ENCODE data around the gene THBS2.
"Not testable (repeated sequence)": the region's sequence is repeated elsewhere in the genome, so short reads cannot be mapped to it uniquely, and the experiment has no call there.

THBS2 gene

GRCh38 chr6:169230946-169231789 is 22.5 kb downstream of the THBS2 start:
- DNase-seq (ENCODE audit: low spot score), result no peak

DNA sequence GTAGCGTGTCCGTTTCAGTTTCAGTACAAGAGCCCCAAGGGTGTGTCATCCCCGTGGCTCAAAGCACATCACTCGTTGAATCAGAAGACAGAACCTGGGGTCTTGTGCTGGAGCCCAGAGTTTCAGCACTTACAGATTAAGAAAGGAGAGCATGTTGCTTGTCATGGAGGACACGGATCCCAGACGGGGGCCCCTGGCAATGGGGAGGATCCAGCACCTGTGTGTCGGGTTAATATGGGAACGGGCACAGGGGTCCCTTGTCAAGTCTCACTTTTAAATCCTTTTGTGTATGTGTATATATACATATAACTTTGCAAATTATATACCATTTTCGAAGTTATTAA is 23.4 kb downstream of the THBS2 start:
- no peak for DNase-seq (ENCODE audit: low spot score)

DNA sequence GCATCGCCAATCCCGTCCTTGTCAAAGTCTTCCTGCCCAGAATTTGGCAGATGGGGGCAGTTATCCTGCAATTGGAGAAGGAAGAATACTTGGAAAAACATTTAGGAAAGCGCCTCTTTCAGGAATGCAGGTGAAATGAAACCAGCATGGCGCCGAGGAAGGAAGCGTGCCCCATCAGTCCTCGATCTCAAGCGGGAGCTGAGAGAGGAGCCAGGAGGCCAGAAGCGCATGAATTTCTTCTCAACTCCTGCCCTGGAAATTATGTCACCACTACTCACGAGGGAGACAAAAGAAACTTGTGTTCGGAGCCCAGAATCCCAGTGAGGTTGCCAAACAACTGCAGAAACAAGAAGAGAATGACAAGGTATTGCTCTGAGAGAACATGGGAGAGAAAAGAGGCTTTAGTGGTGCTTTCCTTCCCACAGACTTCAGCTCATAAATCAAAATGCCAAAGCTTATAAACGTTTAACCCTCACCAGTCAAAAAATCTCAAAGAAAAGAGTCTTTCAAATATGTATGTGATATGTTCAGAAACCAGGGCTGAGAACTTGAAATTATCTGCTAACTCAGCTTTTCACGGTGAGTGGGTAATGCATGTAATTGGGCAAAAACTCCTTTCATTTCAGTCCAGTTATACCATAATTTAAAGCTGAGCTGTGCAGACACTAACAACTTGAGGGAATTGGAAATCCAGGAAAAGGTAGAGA is 23.9 kb downstream of the THBS2 start:
- no peak for DNase-seq (ENCODE audit: low spot score)

GRCh38 chr6:169227116-169227515 is 26.5 kb downstream of the THBS2 start:
- no peak for DNase-seq (ENCODE audit: low spot score)

DNA sequence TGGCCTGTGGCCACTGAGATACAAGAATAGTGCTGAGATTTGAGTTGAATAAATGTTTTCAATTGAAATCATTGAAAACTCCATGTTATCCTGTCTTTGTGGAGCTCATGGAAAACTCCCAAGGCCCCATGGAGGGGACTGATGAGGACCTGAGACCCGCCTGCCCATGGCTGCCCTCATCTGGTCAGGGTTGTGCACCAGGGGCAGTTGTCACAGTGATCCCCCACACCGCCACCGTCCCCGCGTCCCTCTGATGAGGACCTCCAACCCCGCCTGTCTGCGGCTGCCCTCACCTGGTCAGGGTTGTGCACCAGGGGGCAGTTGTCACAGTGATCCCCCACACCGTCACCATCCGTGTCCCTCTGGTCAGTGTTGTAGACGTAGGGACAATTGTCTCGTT is 27.8 kb downstream of the THBS2 start:
- no peak for DNase-seq (ENCODE audit: low spot score)

- DNase-seq (ENCODE audit: low spot score), result no peak
These were observed 28.5 kb downstream of the THBS2 start for GRCh38 chr6:169225131-169225576.

DNA sequence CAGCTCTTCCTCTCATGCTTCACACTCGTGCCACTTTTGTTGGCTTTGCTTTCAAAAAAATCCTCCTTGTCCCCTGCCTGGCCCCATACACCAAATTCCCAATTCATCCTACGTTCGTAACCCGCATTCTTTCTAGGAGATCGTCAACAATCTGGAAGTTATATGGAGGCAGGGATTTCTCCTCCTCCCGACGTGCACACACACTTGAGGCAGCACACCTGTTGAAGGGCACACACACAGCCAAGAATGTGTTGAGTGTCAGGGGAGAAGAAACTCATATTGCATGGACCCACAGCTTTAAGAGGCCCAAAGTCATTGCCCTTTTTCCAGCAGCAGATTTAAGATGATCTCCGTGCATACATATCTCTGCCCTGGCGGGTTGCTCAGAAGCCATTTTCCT is 28.9 kb downstream of the THBS2 start:
- no peak for DNase-seq (ENCODE audit: low spot score)

DNA sequence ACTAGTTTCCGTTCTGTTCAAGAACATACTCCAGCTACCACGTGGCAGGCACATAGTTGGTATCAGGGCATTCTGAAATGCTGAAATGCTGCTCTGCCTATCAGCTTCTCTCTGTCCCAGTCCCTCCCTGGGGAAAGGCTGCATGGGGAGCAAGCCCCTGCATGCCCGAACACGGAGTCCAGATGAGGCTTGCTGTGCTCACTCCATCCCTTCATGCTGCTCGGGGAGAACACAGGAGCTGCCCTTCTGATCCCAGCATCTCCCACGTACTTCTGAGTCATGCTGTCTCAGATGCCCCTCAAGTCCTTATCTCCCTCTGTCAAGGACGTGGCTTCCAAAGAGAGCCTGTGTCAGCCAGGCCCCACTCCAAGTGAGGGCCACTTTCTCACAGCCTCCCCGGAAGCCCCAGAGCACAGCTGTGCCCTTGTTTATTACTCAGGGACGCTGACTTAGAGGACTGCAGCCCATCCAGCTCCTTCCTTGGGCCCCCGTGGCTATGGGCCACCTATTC is 29.4 kb downstream of the THBS2 start:
- no peak for DNase-seq (ENCODE audit: low spot score)

DNA sequence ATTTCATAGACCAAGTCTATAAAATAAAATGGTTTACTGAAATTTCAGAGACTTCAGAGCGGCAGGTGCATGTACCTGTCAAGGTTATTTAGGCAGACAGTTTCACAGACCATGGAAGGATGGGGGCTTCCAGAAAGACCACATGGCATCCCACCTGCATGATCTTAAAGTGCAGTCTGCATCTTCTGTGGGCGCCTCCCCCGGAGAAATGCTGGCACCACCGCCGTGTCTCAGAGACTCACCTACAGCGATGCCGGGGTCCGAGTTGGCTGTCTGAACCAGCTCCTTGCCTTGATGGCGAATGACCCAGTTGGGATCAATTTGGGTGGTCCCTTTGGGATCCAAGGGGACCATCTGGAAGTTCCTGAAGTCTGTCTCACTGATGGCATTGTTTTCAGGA is 30.6 kb downstream of the THBS2 start:
- no peak for DNase-seq (ENCODE audit: low spot score)

- no peak for DNase-seq (ENCODE audit: low spot score)
These were observed 31.5 kb downstream of the THBS2 start for GRCh38 chr6:169222126-169222525.

GRCh38 chr6:169221264-169221663 is 32.4 kb downstream of the THBS2 start:
- no peak for DNase-seq (ENCODE audit: low spot score)

- DNase-seq (ENCODE audit: low spot score), result no peak
These were observed 33.3 kb downstream of the THBS2 start for GRCh38 chr6:169220068-169220964.

- DNase-seq (ENCODE audit: low spot score), result no peak
These were observed 35.7 kb downstream of the THBS2 start for GRCh38 chr6:169217972-169218371.

DNA sequence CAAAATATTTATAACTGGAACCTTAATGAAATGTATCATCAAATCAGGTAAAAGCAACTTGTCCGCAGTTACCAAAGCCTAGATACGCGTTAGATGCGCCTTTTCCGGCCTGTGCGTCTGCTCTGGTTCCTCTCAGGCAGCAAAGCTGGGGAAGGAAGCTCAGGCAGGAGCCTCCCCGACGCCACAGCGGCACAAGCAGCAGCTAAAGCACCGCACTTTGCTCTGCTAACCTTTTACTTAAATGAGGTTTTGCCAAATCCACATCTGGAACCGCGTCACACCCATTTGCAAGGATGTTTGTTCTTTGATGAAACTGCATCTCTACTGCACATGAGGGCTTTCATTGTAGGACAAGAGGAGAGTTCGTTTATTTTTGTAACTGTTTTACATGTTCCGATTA is 36.8 kb downstream of the THBS2 start:
- DNase-seq (ENCODE audit: low spot score), result no peak

GRCh38 chr6:169215201-169215681 is 38.4 kb downstream of the THBS2 start:
- no peak for DNase-seq (ENCODE audit: low spot score)

- not testable (repeated sequence) for DNase-seq (ENCODE audit: low spot score)
These were observed 38.9 kb downstream of the THBS2 start for GRCh38 chr6:169214789-169215188.

GRCh38 chr6:169213814-169214520 is 39.7 kb downstream of the THBS2 start:
- no peak for DNase-seq (ENCODE audit: low spot score)

GRCh38 chr6:169212897-169213813 is 40.5 kb downstream of the THBS2 start:
- DNase-seq (ENCODE audit: low spot score), result peak; percentile 90

- DNase-seq (ENCODE audit: low spot score), result no peak
These were observed 41.2 kb downstream of the THBS2 start for GRCh38 chr6:169212436-169212835.

GRCh38 chr6:169211881-169212280 is 41.8 kb downstream of the THBS2 start:
- DNase-seq (ENCODE audit: low spot score), result no peak
